Stimulated activated CD4-positive, alpha-beta T cell treated with anti-CD3 and anti-CD28 coated beads, Interleukin-2, amount 100 ng/mL, for 48 hours (primary cell): ENCODE measurements around the gene DCC.

Experiments used
- DNase-seq, 2 donors: peaks; one replicate each; pipeline ENCODE4 v3.0.0-alpha.2; 2020

Gene DCC

GRCh38 chr18:52339891-52340371 lies at the start of gene DCC:
DCC (plus strand) TSS chr18:52340197; CDS start chr18:52340788, 591 bp downstream.
- DNase-seq = no peak

- DNase-seq = no peak
Observed at GRCh38 chr18:52310651-52311050, 29.3 kb upstream of the DCC start.

- no peak for DNase-seq
Observed at GRCh38 chr18:52311331-52311730, 28.7 kb upstream of the DCC start.

- no peak for DNase-seq
Observed at GRCh38 chr18:52312346-52312745, 27.7 kb upstream of the DCC start.

- no peak for DNase-seq
Observed at GRCh38 chr18:52313213-52313612, 26.8 kb upstream of the DCC start.

GRCh38 chr18:52319424-52319983 lies 20.5 kb upstream of the DCC start:
- no peak for DNase-seq

GRCh38 chr18:52322307-52322706 lies 17.7 kb upstream of the DCC start:
- no peak for DNase-seq

GRCh38 chr18:52323802-52324201 lies 16.2 kb upstream of the DCC start:
- no peak for DNase-seq

GRCh38 chr18:52325997-52326396 lies 14.0 kb upstream of the DCC start:
- DNase-seq = no peak

- DNase-seq = no peak
Observed at GRCh38 chr18:52333860-52334259, 6.1 kb upstream of the DCC start.

GRCh38 chr18:52334307-52334706 lies 5.7 kb upstream of the DCC start:
- no peak for DNase-seq

- DNase-seq = no peak
Observed at GRCh38 chr18:52334896-52335295, 5.1 kb upstream of the DCC start.

- DNase-seq = no peak
Observed at GRCh38 chr18:52337276-52337675, 2.7 kb upstream of the DCC start.

GRCh38 chr18:52340406-52341102 lies 557 bp downstream of the DCC start:
- DNase-seq = no peak

- no peak for DNase-seq
Observed at GRCh38 chr18:52341103-52341432, 1.1 kb downstream of the DCC start.

GRCh38 chr18:52341608-52342381 lies 1.8 kb downstream of the DCC start:
- DNase-seq = no peak

GRCh38 chr18:52342456-52342855 lies 2.5 kb downstream of the DCC start:
- DNase-seq = no peak

GRCh38 chr18:52343138-52343537 lies 3.1 kb downstream of the DCC start:
- DNase-seq = no peak

- no peak for DNase-seq
Observed at GRCh38 chr18:52343731-52344340, 3.8 kb downstream of the DCC start.

GRCh38 chr18:52344881-52345280 lies 4.9 kb downstream of the DCC start:
- no peak for DNase-seq

GRCh38 chr18:52345428-52345827 lies 5.4 kb downstream of the DCC start:
- DNase-seq = no peak

GRCh38 chr18:52348209-52348608 lies 8.2 kb downstream of the DCC start:
- DNase-seq = no peak

GRCh38 chr18:52349498-52349897 lies 9.5 kb downstream of the DCC start:
- no peak for DNase-seq

- no peak for DNase-seq
Observed at GRCh38 chr18:52352920-52353319, 12.9 kb downstream of the DCC start.
